Activated CD8-positive, alpha-beta memory T cell treated with anti-CD3 and anti-CD28 coated beads, Interleukin-2, amount 50 U/mL, for 24 hours (primary cell): ENCODE measurements around the gene LCA5.
"Not testable (repeated sequence)": the region's sequence is repeated elsewhere in the genome, so short reads cannot be mapped to it uniquely, and the experiment has no call there.

ENCODE experiments used
- DNase-seq: peaks from one replicate; pipeline ENCODE4 v3.0.0-alpha.2; 2020; ENCODE audit errors: extremely low read depth

The LCA5 gene

GRCh38 chr6:79467716-79468115, 69.5 kb downstream of the LCA5 start:
- no peak for DNase-seq

- DNase-seq, result no peak
Observed at GRCh38 chr6:79466207-79466834, 70.9 kb downstream of the LCA5 start.

- no peak for DNase-seq
Observed at GRCh38 chr6:79465381-79465780, 71.8 kb downstream of the LCA5 start.

DNA sequence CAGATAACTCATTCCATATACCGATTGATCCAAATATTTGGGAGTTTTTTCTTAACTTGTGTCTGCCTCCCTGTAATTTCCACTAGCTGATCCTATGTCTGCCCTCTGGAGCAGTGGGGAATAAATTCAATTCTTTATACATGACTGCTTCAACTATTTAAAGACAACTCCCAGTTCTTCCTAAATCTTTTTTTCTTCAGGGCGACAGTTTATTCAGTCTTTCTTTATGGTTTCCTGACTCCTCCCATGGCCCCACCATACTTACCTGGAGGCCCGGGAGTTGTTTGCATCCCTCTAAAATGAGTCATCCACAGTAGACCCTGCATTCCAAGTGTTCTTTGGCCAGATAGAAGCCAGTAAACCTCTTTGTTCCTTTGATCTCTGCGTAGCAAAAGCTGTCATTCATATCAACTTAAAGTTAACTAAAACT, 73.6 kb downstream of the LCA5 start:
- DNase-seq, result no peak

GRCh38 chr6:79461205-79461604, 76.0 kb downstream of the LCA5 start:
- no peak for DNase-seq

- no peak for DNase-seq
Observed at GRCh38 chr6:79455446-79455845, 81.8 kb downstream of the LCA5 start.

DNA sequence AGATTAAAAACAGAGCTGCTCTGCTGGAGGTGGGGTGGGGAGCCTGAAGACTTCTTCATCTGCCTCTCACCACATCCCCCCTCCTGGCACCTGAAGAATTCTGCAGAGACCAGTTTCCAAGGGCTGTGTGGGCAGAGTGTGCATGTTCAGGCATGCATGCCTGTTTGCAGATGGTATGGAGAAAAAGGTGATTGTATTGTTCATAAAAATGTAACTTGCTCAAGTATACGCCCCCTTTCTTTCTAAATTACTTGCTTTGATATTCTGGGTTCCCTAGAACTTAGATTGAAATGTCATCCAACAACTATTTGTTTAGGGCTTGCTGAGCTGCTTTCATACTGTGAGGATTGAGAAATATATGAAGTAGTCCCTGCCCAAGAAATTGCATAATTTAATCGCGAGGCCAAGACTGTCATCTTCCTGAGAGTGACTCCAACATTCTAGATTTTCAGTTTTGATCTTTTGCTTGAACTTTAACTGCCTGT, 83.6 kb downstream of the LCA5 start:
- no peak for DNase-seq

- DNase-seq, result no peak
Observed at GRCh38 chr6:79450984-79451383, 86.2 kb downstream of the LCA5 start.

DNA sequence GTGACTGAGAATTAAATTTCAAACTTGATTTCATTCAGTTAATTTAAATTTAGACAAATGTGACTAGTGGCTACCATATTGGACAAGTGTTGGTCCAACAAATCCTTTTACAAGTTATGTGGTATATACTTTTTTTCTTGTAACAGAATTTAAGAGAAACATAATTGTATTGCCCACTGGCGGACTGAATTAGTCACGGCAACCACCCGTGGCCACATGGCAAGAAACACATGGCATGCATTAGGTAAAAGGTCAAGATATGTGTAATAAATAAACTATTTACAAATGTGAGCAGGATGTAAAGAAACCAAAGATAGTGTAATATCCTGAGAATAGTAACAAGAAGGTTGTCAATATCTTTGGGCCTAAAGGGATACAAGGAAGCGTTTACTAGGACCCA, 91.2 kb downstream of the LCA5 start:
- DNase-seq, result no peak

DNA sequence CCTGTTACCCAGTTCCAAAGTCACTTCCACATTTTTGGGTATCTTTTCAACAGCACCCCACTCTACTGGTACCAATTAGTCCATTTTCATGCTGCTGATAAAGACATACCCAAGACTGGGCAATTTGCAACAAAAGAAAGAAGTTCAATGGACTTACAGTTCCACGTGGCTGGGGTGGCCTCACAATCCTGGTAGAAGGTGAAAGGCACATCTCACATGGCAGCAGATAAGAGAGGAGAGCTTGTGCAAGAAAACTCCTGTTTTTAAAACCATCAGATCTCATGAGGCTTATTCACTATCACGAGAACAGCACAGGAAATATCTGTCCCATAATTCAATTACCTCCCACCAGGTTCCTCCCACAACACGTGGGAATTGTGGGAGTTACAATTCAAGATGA, 93.4 kb downstream of the LCA5 start:
- DNase-seq, result not testable (repeated sequence)

GRCh38 chr6:79441192-79441591, 96.0 kb downstream of the LCA5 start:
- DNase-seq, result no peak

DNA sequence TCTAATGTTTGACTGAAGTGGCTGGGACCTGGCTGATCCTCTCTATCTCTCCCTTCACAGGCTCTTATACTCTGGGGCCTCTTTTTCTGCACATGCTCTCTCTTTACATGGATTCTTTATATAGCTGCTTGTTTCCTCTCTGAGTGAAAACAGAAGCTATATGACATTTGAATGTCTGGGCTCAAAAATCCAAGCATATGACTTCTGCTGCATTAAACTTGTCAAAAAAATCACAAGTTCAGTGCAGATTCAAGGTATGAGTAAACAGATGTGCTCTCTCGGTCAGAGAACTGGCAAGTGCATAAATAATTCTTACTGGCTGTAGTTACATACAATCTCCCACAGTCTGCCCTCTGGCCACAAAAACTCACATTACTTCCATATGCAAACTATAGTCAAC, 96.6 kb downstream of the LCA5 start:
- no peak for DNase-seq

- DNase-seq, result no peak
Observed at GRCh38 chr6:79438030-79438429, 99.2 kb downstream of the LCA5 start.

- no peak for DNase-seq
Observed at GRCh38 chr6:79436241-79436640, 101.0 kb downstream of the LCA5 start.

GRCh38 chr6:79435746-79436145, 101.5 kb downstream of the LCA5 start:
- no peak for DNase-seq
